Natural killer cell (primary cell): Measurements from ENCODE around the gene LLCFC1. TPM values are rescaled to one million over a fixed set of nuclear protein-coding genes. Genes with fewer than 3 reads are reported as not detected.

Experiments used
- ATAC-seq, 3 donors: fragments of 150-1000 bp in 2 of 3; fragments of 200-7000 bp in 1 of 3; cut with Tn5 transposase; 1 replicate in 1 of 3; 2 replicates in 2 of 3; pipeline ENCODE4 v1.10.0; 2021; ENCODE audit warnings: mild to moderate bottlenecking in 2 of 3, moderate library complexity in 2 of 3
- DNase-seq, 2 donors: peaks; one replicate each; pipeline versions ENCODE4 v3.0.0 to v3.0.0-alpha.2; 2013 to 2021; ENCODE audit warnings: mixed read lengths in 1 of 2
- H3K27ac ChIP-seq: one replicate; pipeline ENCODE4 v1.5.1; 2013; ENCODE audit warnings: mild to moderate bottlenecking, low read length
- H3K27me3 ChIP-seq: one replicate; pipeline ENCODE4 v1.6.1; 2013; ENCODE audit warnings: low read length; ENCODE audit not compliant: control insufficient read depth, insufficient read depth
- H3K36me3 ChIP-seq: one replicate; pipeline ENCODE4 v1.6.1; 2013; ENCODE audit warnings: low read length; ENCODE audit not compliant: control insufficient read depth, insufficient read depth
- H3K4me1 ChIP-seq: one replicate; pipeline ENCODE4 v1.6.1; 2013; ENCODE audit warnings: low read length; ENCODE audit not compliant: control insufficient read depth, insufficient read depth
- H3K4me3 ChIP-seq: one replicate; pipeline ENCODE4 v1.5.1; 2013; ENCODE audit warnings: low read length
- H3K9me3 ChIP-seq: one replicate; pipeline ENCODE4 v1.6.1; 2013; ENCODE audit warnings: low read length; ENCODE audit not compliant: control insufficient read depth, insufficient read depth
- H3K27ac Mint-ChIP-seq, 2 donors: one replicate each; pipeline ENCODE4 v1.8.0; 2022; ENCODE audit warnings: mild to moderate bottlenecking in 2 of 2, mixed read lengths in 2 of 2, moderate library complexity in 1 of 2
- H3K27me3 Mint-ChIP-seq, 2 donors: one replicate each; pipeline ENCODE4 v1.8.0; 2022; ENCODE audit warnings: low read depth in 2 of 2, mixed read lengths in 2 of 2
- H3K36me3 Mint-ChIP-seq: one replicate; pipeline ENCODE4 v1.8.0; 2022; ENCODE audit warnings: mixed read lengths
- H3K4me1 Mint-ChIP-seq, 2 donors: one replicate each; pipeline ENCODE4 v1.8.0; 2022; ENCODE audit warnings: mixed read lengths in 2 of 2
- H3K4me3 Mint-ChIP-seq: one replicate; pipeline ENCODE4 v1.8.0; 2022; ENCODE audit warnings: mild to moderate bottlenecking, moderate library complexity, mixed read lengths
- H3K9me3 Mint-ChIP-seq, 2 donors: one replicate each; pipeline ENCODE4 v1.8.0; 2022; ENCODE audit warnings: mixed read lengths in 2 of 2
- CTCF ChIP-seq: fragments of 200-600 bp; IDR thresholded peaks from one replicate; pipeline ENCODE4 v1.8.0; 2022; ENCODE audit warnings: antibody characterized with exemption
- WGBS: methylation state at CpG from one replicate; pipeline ENCODE4 v1.1.7; 2013; ENCODE audit warnings: missing lambda C conversion rate; ENCODE audit not compliant: insufficient coverage; 5-methylcytosine and 5-hydroxymethylcytosine counted together
- intact Hi-C: fragments of 100-400 bp; cut with micrococcal nuclease; formaldehyde crosslinking; loops from one replicate; pipeline ENCODE4 v1.14.2; 2022
- total RNA-seq, 4 donors: library from RNA; stranded (reverse); fragments of 120-200 nt in 1 of 4; gene quantifications; one replicate each; pipeline versions ENCODE4 v1.2.3 to v1.2.4, GENCODE V29; 2013 to 2022

Gene LLCFC1
- total RNA-seq, 3 donors from 2014 or later (not counting 1 experiment from before 2014, with no cell fraction given): not detected

GRCh38 chr7:142957723-142958122 lies 18.4 kb downstream of the LLCFC1 start:
- intact Hi-C loops: no loop called here
- Mint-ChIP-seq H3K4me3 (no peak overlapping the region), H3K4me1 (no peaks in the 10 kb centered on the region), H3K9me3 (peaks cover 10 to 19% of the 10 kb centered on the region in 2 donors), H3K27ac (no peak overlapping the region), H3K36me3 (peaks cover 12% of the 10 kb centered on the region), H3K27me3 (peaks cover 19% of the 10 kb centered on the region in 2 donors)
- 77% methylated on average over 8 of the region's 8 CpGs for WGBS
- no peaks in the 10 kb centered on the region for H3K36me3 ChIP-seq
- no peak for TF ChIP-seq CTCF
- H3K4me3 ChIP-seq: no peak overlapping the region
- no peaks in the 10 kb centered on the region for H3K4me1 ChIP-seq
- peaks cover 10% of the 10 kb centered on the region for H3K9me3 ChIP-seq
- no peak for ATAC-seq
- H3K27me3 ChIP-seq: no peaks in the 10 kb centered on the region
- no peak overlapping the region for H3K27ac ChIP-seq
- DNase-seq: no peak

GRCh38 chr7:142959202-142959601 lies 19.9 kb downstream of the LLCFC1 start:
- peaks cover 7 to 13% of the 10 kb centered on the region in 2 donors for H3K9me3 Mint-ChIP-seq
- H3K4me1 Mint-ChIP-seq: no peaks in the 10 kb centered on the region
- intact Hi-C loops: no loop called here
- H3K36me3 ChIP-seq: no peaks in the 10 kb centered on the region
- no peak overlapping the region for H3K27ac Mint-ChIP-seq
- H3K27me3 Mint-ChIP-seq: peaks cover 16 to 30% of the 10 kb centered on the region in 2 donors
- TF ChIP-seq CTCF: no peak
- no peak for DNase-seq
- peaks cover 12% of the 10 kb centered on the region for H3K36me3 Mint-ChIP-seq
- no peak overlapping the region for H3K4me3 Mint-ChIP-seq
- no peak for ATAC-seq
- H3K27ac ChIP-seq: no peak overlapping the region
- H3K27me3 ChIP-seq: no peaks in the 10 kb centered on the region
- no peak overlapping the region for H3K4me3 ChIP-seq
- no peaks in the 10 kb centered on the region for H3K4me1 ChIP-seq
- H3K9me3 ChIP-seq: peaks cover 8% of the 10 kb centered on the region

GRCh38 chr7:142960955-142961512 lies 21.8 kb downstream of the LLCFC1 start:
- Mint-ChIP-seq H3K4me3 (no peak overlapping the region), H3K27me3 (peaks cover 18 to 32% of the 10 kb centered on the region in 2 donors), H3K9me3 (peaks cover 4 to 5% of the 10 kb centered on the region in 2 donors), H3K36me3 (peaks cover 8% of the 10 kb centered on the region), H3K4me1 (no peaks in the 10 kb centered on the region), H3K27ac (no peak overlapping the region)
- TF ChIP-seq CTCF: no peak
- Histone ChIP-seq H3K4me3 (no peak overlapping the region), H3K27me3 (no peaks in the 10 kb centered on the region), H3K4me1 (no peaks in the 10 kb centered on the region), H3K27ac (no peak overlapping the region), H3K36me3 (no peaks in the 10 kb centered on the region), H3K9me3 (no peaks in the 10 kb centered on the region)
- DNase-seq (no peak), ATAC-seq (no peak)
- 85% methylated on average over 5 of the region's 5 CpGs for WGBS
- intact Hi-C loops: no loop called here

- no peak overlapping the region for H3K4me3 ChIP-seq
- no peaks in the 10 kb centered on the region for H3K4me1 ChIP-seq
- 83% methylated on average over 4 of the region's 4 CpGs for WGBS
- no peak overlapping the region for H3K27ac ChIP-seq
- DNase-seq: no peak
- Mint-ChIP-seq H3K4me3 (no peak overlapping the region), H3K27ac (no peak overlapping the region), H3K27me3 (peaks cover 18 to 29% of the 10 kb centered on the region in 2 donors), H3K36me3 (peaks cover 3% of the 10 kb centered on the region), H3K9me3 (peaks cover under 1 to 1% of the 10 kb centered on the region in 2 donors), H3K4me1 (no peaks in the 10 kb centered on the region)
- intact Hi-C loops: no loop called here
- no peak for TF ChIP-seq CTCF
- no peaks in the 10 kb centered on the region for H3K9me3 ChIP-seq
- H3K27me3 ChIP-seq: no peaks in the 10 kb centered on the region
- ATAC-seq: no peak
- no peaks in the 10 kb centered on the region for H3K36me3 ChIP-seq
These were observed 22.3 kb downstream of the LLCFC1 start for GRCh38 chr7:142961595-142961972.
